Vagina (tissue), 2 donors: ENCODE data around the gene CAPN13. TPM values are rescaled to one million over a fixed set of nuclear protein-coding genes. Genes with fewer than 3 reads are reported as not detected.

Source experiments
- DNase-seq, 2 donors: peaks; one replicate each; pipeline ENCODE4 v3.0.0-alpha.2; 2017; ENCODE audit errors: extremely low spot score in 2 of 2
- H3K27ac ChIP-seq: fragments of 200-600 bp; sonication (generic); one replicate; pipeline ENCODE4 v1.5.1; 2019
- H3K27me3 ChIP-seq: fragments of 200-600 bp; sonication (generic); one replicate; pipeline ENCODE4 v1.5.1; 2019
- H3K36me3 ChIP-seq, 2 donors: fragments of 200-600 bp; sonication (generic); one replicate each; pipeline ENCODE4 v1.5.1; 2017 to 2019
- H3K4me1 ChIP-seq: fragments of 200-600 bp; sonication (generic); one replicate; pipeline ENCODE4 v1.5.1; 2019
- H3K4me3 ChIP-seq, 2 donors: fragments of 200-600 bp; sonication (generic); 1 replicate in 1 of 2; 2 replicates in 1 of 2; pipeline ENCODE4 v1.5.1; 2016 to 2019
- H3K9me3 ChIP-seq: fragments of 200-600 bp; sonication (generic); one replicate; pipeline ENCODE4 v1.5.1; 2019
- CTCF ChIP-seq, 3 experiments: fragments of 450-650 bp in 2 of 3; fragments of 200-600 bp in 1 of 3; sonication (generic) in 1 of 3; IDR thresholded peaks; one replicate each; pipeline ENCODE4 v1.5.1; 2017 to 2019; ENCODE audit warnings: antibody characterized with exemption in 3 of 3, mild to moderate bottlenecking in 2 of 3, moderate library complexity in 2 of 3
- POLR2A ChIP-seq, 2 donors: fragments of 450-650 bp; IDR thresholded peaks; one replicate each; pipeline ENCODE4 v1.6.1; 2017; ENCODE audit warnings: antibody characterized with exemption in 2 of 2, mild to moderate bottlenecking in 2 of 2, moderate library complexity in 2 of 2
- POLR2AphosphoS5 ChIP-seq, 2 donors: sonication (generic); formaldehyde crosslinking; IDR thresholded peaks; one replicate each; pipeline ENCODE4 v1.9.0; 2017; ENCODE audit warnings: antibody characterized with exemption in 2 of 2, mild to moderate bottlenecking in 2 of 2, low read depth in 1 of 2; ENCODE audit not compliant: insufficient read depth in 1 of 2
- intact Hi-C: fragments of 100-400 bp; cut with DNase I; formaldehyde crosslinking; loops from one replicate; pipeline ENCODE4 v1.15.1; 2023
- total RNA-seq: library from RNA; depleted of rRNA; stranded (reverse); fragments of >200 nt; gene quantifications from one replicate; pipeline ENCODE4 v1.2.3, GENCODE V29; 2016

CAPN13 gene
- total RNA-seq, result not detected

GRCh38 chr2:30807249-30807648 lies at the start of gene CAPN13:
TSS of gene CAPN13 (minus strand) at chr2:30807446. CDS start at chr2:30787325, 20,121 bp downstream.
- TF ChIP-seq POLR2AphosphoS5 (IDR thresholded peaks at IDR 0.05; ENCODE audit: insufficient read depth in 1 of 2, low read depth in 1 of 2) (no peak), POLR2A (IDR thresholded peaks at IDR 0.05) (no peak), CTCF (IDR thresholded peaks at IDR 0.05) (no peak)
- no peaks in the 10 kb centered on the region for H3K9me3 ChIP-seq
- intact Hi-C loops, result no loop called here
- H3K27me3 ChIP-seq, result no peaks in the 10 kb centered on the region
- no peaks in the 10 kb centered on the region for H3K4me1 ChIP-seq
- no peak within 1 kb of the TSS for H3K27ac ChIP-seq
- H3K36me3 ChIP-seq, result no peaks in the 10 kb centered on the region
- DNase-seq, result peak; percentile 62 to 79
- H3K4me3 ChIP-seq, result no peak within 1 kb of the TSS

- no peaks in the 10 kb centered on the region for H3K9me3 ChIP-seq
- H3K27me3 ChIP-seq, result no peaks in the 10 kb centered on the region
- intact Hi-C loops, result no loop called here
- H3K4me3 ChIP-seq, result no peak overlapping the region
- DNase-seq, result no peak
- H3K27ac ChIP-seq, result no peak overlapping the region
- no peaks in the 10 kb centered on the region for H3K36me3 ChIP-seq
- TF ChIP-seq CTCF (IDR thresholded peaks at IDR 0.05) (no peak), POLR2A (IDR thresholded peaks at IDR 0.05) (no peak), POLR2AphosphoS5 (IDR thresholded peaks at IDR 0.05; ENCODE audit: insufficient read depth in 1 of 2, low read depth in 1 of 2) (no peak)
- H3K4me1 ChIP-seq, result no peaks in the 10 kb centered on the region
These were observed 40.6 kb upstream of the CAPN13 start for GRCh38 chr2:30847841-30848240.

GRCh38 chr2:30847329-30847728 lies 40.1 kb upstream of the CAPN13 start:
- Histone ChIP-seq H3K9me3 (no peaks in the 10 kb centered on the region), H3K27ac (no peak overlapping the region), H3K4me3 (no peak overlapping the region), H3K4me1 (no peaks in the 10 kb centered on the region), H3K36me3 (no peaks in the 10 kb centered on the region), H3K27me3 (no peaks in the 10 kb centered on the region)
- intact Hi-C loops, result no loop called here
- TF ChIP-seq CTCF (IDR thresholded peaks at IDR 0.05) (no peak), POLR2AphosphoS5 (IDR thresholded peaks at IDR 0.05; ENCODE audit: insufficient read depth in 1 of 2, low read depth in 1 of 2) (no peak), POLR2A (IDR thresholded peaks at IDR 0.05) (no peak)
- DNase-seq, result no peak

GRCh38 chr2:30828586-30828985 lies 21.3 kb upstream of the CAPN13 start:
- intact Hi-C loops, result no loop called here
- Histone ChIP-seq H3K9me3 (no peaks in the 10 kb centered on the region), H3K4me3 (no peak overlapping the region), H3K27ac (no peak overlapping the region), H3K4me1 (no peaks in the 10 kb centered on the region), H3K27me3 (no peaks in the 10 kb centered on the region), H3K36me3 (no peaks in the 10 kb centered on the region)
- no peak for DNase-seq
- no peak for TF ChIP-seq CTCF (IDR thresholded peaks at IDR 0.05)
- TF ChIP-seq POLR2A (IDR thresholded peaks at IDR 0.05), result no peak
- no peak for TF ChIP-seq POLR2AphosphoS5 (IDR thresholded peaks at IDR 0.05; ENCODE audit: insufficient read depth in 1 of 2, low read depth in 1 of 2)

GRCh38 chr2:30826916-30827315 lies 19.7 kb upstream of the CAPN13 start:
- no peak for DNase-seq
- Histone ChIP-seq H3K27ac (no peak overlapping the region), H3K27me3 (no peaks in the 10 kb centered on the region), H3K4me3 (no peak overlapping the region), H3K36me3 (no peaks in the 10 kb centered on the region), H3K9me3 (no peaks in the 10 kb centered on the region), H3K4me1 (no peaks in the 10 kb centered on the region)
- intact Hi-C loops, result no loop called here
- TF ChIP-seq POLR2AphosphoS5 (IDR thresholded peaks at IDR 0.05; ENCODE audit: insufficient read depth in 1 of 2, low read depth in 1 of 2) (no peak), POLR2A (IDR thresholded peaks at IDR 0.05) (no peak), CTCF (IDR thresholded peaks at IDR 0.05) (no peak)
